Neural cell (in vitro differentiated cells): Measurements from ENCODE around the gene BCL2L12. TPM values are rescaled to one million over a fixed set of nuclear protein-coding genes. Genes with fewer than 3 reads are reported as not detected.

ENCODE experiments used
- H2AFZ ChIP-seq: fragments of 200-600, 300-800 bp; sonication (generic), shearing (Covaris generic); 2 replicates; pipeline ENCODE4 v1.6.0; 2014; ENCODE audit warnings: low read depth, mild to moderate bottlenecking, antibody characterized with exemption, low read length, moderate library complexity
- H3F3A ChIP-seq: fragments of 200-600 bp; shearing (Covaris generic); 2 replicates; pipeline ENCODE4 v1.6.1; 2016; ENCODE audit warnings: mild to moderate bottlenecking, moderate library complexity, mixed read lengths, antibody characterized with exemption, low read length; ENCODE audit not compliant: insufficient read depth, poor library complexity, severe bottlenecking
- H3K27ac ChIP-seq: fragments of 200-600, 300-800 bp; sonication (generic), shearing (Covaris generic); 2 replicates; pipeline ENCODE4 v1.5.1; 2014; ENCODE audit warnings: mild to moderate bottlenecking, low read length, moderate library complexity
- H3K27me3 ChIP-seq: fragments of 300-800, 200-600 bp; sonication (generic), shearing (Covaris generic); 2 replicates; pipeline ENCODE4 v1.6.0; 2014; ENCODE audit warnings: mild to moderate bottlenecking, low read depth, low read length, moderate library complexity; ENCODE audit not compliant: insufficient read depth
- H3K36me3 ChIP-seq: fragments of 300-800, 200-600 bp; sonication (generic), shearing (Covaris generic); 2 replicates; pipeline ENCODE4 v1.5.1; 2014; ENCODE audit warnings: mild to moderate bottlenecking, antibody characterized with exemption, low read length, moderate library complexity; ENCODE audit not compliant: insufficient read depth
- H3K4me2 ChIP-seq: fragments of 300-800, 200-600 bp; sonication (generic), shearing (Covaris generic); 2 replicates; pipeline ENCODE4 v1.6.0; 2014; ENCODE audit warnings: mild to moderate bottlenecking, low read length
- H3K4me3 ChIP-seq: fragments of 300-800, 200-600 bp; sonication (generic), shearing (Covaris generic); 2 replicates; pipeline ENCODE4 v1.5.1; 2014; ENCODE audit warnings: mild to moderate bottlenecking, low read length, moderate library complexity
- H3K79me2 ChIP-seq: fragments of 200-600 bp; shearing (Covaris generic); replicated peaks from 2 replicates; pipeline ENCODE4 v1.6.0; 2014; ENCODE audit warnings: mild to moderate bottlenecking, low read length, moderate library complexity; ENCODE audit not compliant: insufficient read depth
- H3K9ac ChIP-seq: fragments of 300-800, 200-600 bp; sonication (generic), shearing (Covaris generic); 2 replicates; pipeline ENCODE4 v1.6.1; 2016; ENCODE audit warnings: mild to moderate bottlenecking, low read length, mixed read lengths
- H3K9me2 ChIP-seq: fragments of 200-600 bp; shearing (Covaris generic); 2 replicates; pipeline ENCODE4 v1.6.1; 2016; ENCODE audit warnings: mild to moderate bottlenecking, low read length, mixed read lengths; ENCODE audit not compliant: insufficient read depth
- H3K9me3 ChIP-seq: fragments of 200-600, 300-800 bp; sonication (generic), shearing (Covaris generic); 2 replicates; pipeline ENCODE4 v1.6.1; 2016; ENCODE audit warnings: mild to moderate bottlenecking, mixed run types, low read length, moderate library complexity, mixed read lengths
- H4K20me1 ChIP-seq: fragments of 200-600 bp; shearing (Covaris generic); 2 replicates; pipeline ENCODE4 v1.6.1; 2016; ENCODE audit warnings: mild to moderate bottlenecking, mixed run types; ENCODE audit not compliant: insufficient read depth
- CTCF ChIP-seq: fragments of 450-650 bp; IDR thresholded peaks from 2 replicates; pipeline ENCODE4 v1.5.1; 2014; ENCODE audit warnings: antibody characterized with exemption, mild to moderate bottlenecking, moderate library complexity; ENCODE audit not compliant: poor library complexity, severe bottlenecking
- EP300 ChIP-seq: fragments of 450-650 bp; conservative IDR thresholded peaks from 2 replicates; pipeline ENCODE4 v1.6.1; 2014; ENCODE audit warnings: antibody characterized with exemption, mild to moderate bottlenecking, moderate library complexity; ENCODE audit not compliant: poor library complexity, severe bottlenecking
- EZH2 ChIP-seq: fragments of 200-600, 300-800 bp; shearing (Covaris generic), sonication (generic); IDR thresholded peaks from 2 replicates; pipeline ENCODE4 v1.6.1; 2014; ENCODE audit warnings: antibody characterized with exemption, low read length, borderline replicate concordance, mild to moderate bottlenecking; ENCODE audit not compliant: insufficient read depth, poor library complexity, severe bottlenecking
- MXI1 ChIP-seq: fragments of 450-650 bp; conservative IDR thresholded peaks from 2 replicates; pipeline ENCODE4 v1.6.1; 2014; ENCODE audit warnings: antibody characterized with exemption, mild to moderate bottlenecking; ENCODE audit not compliant: poor library complexity, severe bottlenecking
- POLR2AphosphoS5 ChIP-seq: IDR thresholded peaks from 2 replicates; pipeline ENCODE4 v1.6.1; 2012
- RAD21 ChIP-seq: fragments of 450-650 bp; conservative IDR thresholded peaks from 2 replicates; pipeline ENCODE4 v1.6.1; 2014; ENCODE audit warnings: antibody characterized with exemption, mild to moderate bottlenecking, moderate library complexity
- REST ChIP-seq: IDR thresholded peaks from 2 replicates; pipeline ENCODE4 v1.6.1; 2012; ENCODE audit warnings: borderline replicate concordance
- SMC3 ChIP-seq: fragments of 450-650 bp; conservative IDR thresholded peaks from 2 replicates; pipeline ENCODE4 v1.6.1; 2014; ENCODE audit warnings: antibody characterized with exemption, mild to moderate bottlenecking, moderate library complexity; ENCODE audit not compliant: poor library complexity
- TAF1 ChIP-seq: IDR thresholded peaks from 2 replicates; pipeline ENCODE4 v1.6.1; 2012; ENCODE audit warnings: low read depth
- polyA plus RNA-seq: library from polyadenylated mRNA; depleted of rRNA; stranded (reverse); fragments of >200 nt; gene quantifications from 2 replicates; pipeline ENCODE4 v1.2.3, GENCODE V29; 2014

Gene BCL2L12
- polyA plus RNA-seq, 1 donor from 2014 or later, result 1.1 TPM

- no peaks in the 10 kb centered on the region for H3K27me3 ChIP-seq
- no peak overlapping the region for H3K4me2 ChIP-seq
- H3K27ac ChIP-seq, result no peak overlapping the region
- H3K36me3 ChIP-seq, result peaks cover 13% of the 10 kb centered on the region
- no peak for TF ChIP-seq EZH2
- TF ChIP-seq SMC3, result no peak
- no peak for TF ChIP-seq MXI1
- no peak for TF ChIP-seq EP300
- TF ChIP-seq RAD21, result no peak
- no peak for TF ChIP-seq POLR2AphosphoS5
- no peak for TF ChIP-seq TAF1
- no peak for TF ChIP-seq REST
- TF ChIP-seq CTCF, result no peak
- H4K20me1 ChIP-seq, result no peaks in the 10 kb centered on the region
- no peaks in the 10 kb centered on the region for H3F3A ChIP-seq
- H3K79me2 ChIP-seq, result no peaks in the 10 kb centered on the region
- H3K4me3 ChIP-seq, result no peak overlapping the region
- no peaks in the 10 kb centered on the region for H3K9me3 ChIP-seq
- no peak overlapping the region for H2AFZ ChIP-seq
- no peak overlapping the region for H3K9ac ChIP-seq
- no peaks in the 10 kb centered on the region for H3K9me2 ChIP-seq
Observed at GRCh38 chr19:49701271-49701786, 35.6 kb downstream of the BCL2L12 start.

- H3K4me3 ChIP-seq, result no peak overlapping the region
- H2AFZ ChIP-seq, result no peak overlapping the region
- H3F3A ChIP-seq, result no peaks in the 10 kb centered on the region
- no peaks in the 10 kb centered on the region for H3K27me3 ChIP-seq
- TF ChIP-seq RAD21 (no peak), EZH2 (no peak), TAF1 (no peak), EP300 (no peak), SMC3 (no peak), POLR2AphosphoS5 (no peak), MXI1 (no peak), CTCF (no peak), REST (no peak)
- no peaks in the 10 kb centered on the region for H3K79me2 ChIP-seq
- H3K9me2 ChIP-seq, result no peaks in the 10 kb centered on the region
- no peak overlapping the region for H3K27ac ChIP-seq
- H4K20me1 ChIP-seq, result no peaks in the 10 kb centered on the region
- H3K4me2 ChIP-seq, result no peak overlapping the region
- peaks cover 5% of the 10 kb centered on the region for H3K36me3 ChIP-seq
- no peak overlapping the region for H3K9ac ChIP-seq
- no peaks in the 10 kb centered on the region for H3K9me3 ChIP-seq
Observed at GRCh38 chr19:49704888-49705642, 39.3 kb downstream of the BCL2L12 start.
